Stimulated activated CD4-positive, alpha-beta T cell treated with anti-CD3 and anti-CD28 coated beads, Interleukin-2, amount 100 ng/mL, for 4 hours (primary cell): Measurements from ENCODE around the gene DCANP1.

Source experiments
- DNase-seq: peaks from one replicate; pipeline ENCODE4 v3.0.0-alpha.2; 2020; ENCODE audit warnings: low read depth

Gene DCANP1

DNA sequence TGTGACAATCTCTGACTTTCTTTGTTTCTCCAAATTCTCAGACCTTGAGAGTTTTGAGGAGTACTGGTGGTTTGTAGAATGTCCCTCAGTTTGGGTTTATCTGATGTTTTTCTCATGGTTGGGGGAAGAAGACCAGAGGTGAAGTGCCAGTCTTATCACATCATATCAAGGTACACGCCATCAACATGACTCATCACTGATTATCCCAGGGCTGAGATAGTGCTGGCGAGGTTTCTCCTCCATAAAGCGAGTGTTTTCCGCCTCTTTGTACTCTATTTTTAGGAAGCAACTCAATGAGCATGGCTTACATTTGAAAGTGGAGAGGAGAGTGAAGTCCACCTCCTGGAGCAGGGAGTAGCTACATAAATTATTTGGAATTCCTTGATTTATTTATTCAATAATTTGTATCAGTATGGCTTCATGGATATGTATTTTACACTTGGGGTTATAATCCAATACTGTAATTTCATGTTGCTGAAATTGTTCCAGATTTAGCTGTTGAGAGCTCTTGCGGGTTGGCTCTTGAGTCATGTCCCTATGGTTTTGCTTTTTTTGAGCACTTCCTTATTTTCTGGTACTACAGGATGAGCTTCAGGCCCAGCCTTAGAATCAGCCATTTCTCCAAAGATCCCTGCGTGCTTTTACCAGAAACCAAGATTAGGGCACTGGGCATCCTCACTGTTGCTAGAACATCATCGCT lies 23.9 kb downstream of the DCANP1 start:
- no peak for DNase-seq

DNA sequence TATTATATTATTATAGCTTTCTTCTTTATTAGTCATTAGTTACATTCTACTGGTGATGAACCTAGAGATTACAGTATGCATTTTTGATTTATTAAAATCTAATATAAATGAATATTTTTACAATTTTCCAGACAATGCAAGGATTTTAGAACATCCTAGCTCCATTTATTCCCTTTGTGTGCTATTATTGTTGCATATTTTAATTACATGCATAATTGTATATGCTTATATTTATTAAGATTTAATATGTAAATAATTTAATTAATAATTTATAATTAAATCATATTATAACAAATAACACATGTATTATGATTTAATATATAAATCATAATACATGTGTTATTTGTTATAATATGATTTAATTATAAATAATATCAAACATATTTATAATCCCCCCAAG lies 24.7 kb downstream of the DCANP1 start:
- no peak for DNase-seq

DNA sequence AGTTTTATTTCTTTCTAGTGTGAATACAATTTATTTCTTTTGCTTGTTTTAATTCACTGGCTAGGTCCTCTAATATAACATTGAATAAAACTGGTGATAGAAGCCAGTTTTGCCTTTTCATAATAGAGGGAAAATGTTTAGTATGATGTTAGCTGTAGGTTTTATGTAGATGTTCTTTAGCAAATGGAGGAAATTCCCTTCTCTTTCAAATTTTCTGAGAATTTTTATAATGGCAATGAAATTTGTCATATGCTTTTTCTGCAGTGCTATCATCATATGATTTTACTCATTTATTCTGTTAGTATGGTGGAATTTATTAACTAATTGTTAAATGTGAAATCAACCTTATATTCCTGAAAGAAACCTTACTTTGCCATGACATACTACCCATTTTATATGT lies 30.1 kb downstream of the DCANP1 start:
- no peak for DNase-seq

DNA sequence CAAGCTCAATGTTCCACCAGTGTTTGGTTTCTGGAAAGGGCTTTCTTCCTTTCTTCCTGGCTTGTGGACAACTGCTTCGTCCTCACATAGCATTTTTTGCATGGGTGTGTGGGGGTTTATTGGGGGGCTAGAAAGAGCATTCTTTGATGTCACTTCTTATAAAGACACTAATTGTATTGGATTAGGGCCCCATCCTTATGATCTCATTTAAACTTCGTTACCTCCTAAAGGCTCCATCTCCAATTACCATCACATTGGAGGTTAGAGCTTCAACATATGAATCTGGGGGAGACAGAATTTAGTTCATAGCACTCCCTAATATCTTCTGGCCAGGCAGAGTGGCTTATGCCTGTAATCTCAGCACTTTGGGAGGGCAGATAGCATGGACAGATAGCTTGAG lies 42.1 kb downstream of the DCANP1 start:
- DNase-seq = no peak

DNA sequence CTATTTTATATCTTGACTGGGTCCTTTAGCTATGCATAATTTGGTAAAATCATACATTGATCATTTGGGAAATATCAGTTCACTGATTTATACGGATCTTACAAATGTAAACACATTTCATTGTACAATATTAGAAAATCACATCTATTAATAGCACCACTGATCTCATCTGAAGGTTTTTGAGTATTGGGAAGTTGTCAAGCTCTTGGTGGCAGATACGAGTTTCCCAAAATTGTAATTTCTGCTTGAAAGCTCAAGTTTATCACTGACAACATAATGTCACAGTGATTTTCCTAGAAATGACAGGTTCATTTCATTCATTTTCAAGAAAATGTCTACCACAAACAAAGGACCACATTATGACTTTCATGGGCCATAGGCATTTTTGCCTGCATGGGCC lies 45.1 kb downstream of the DCANP1 start:
- DNase-seq = no peak

DNA sequence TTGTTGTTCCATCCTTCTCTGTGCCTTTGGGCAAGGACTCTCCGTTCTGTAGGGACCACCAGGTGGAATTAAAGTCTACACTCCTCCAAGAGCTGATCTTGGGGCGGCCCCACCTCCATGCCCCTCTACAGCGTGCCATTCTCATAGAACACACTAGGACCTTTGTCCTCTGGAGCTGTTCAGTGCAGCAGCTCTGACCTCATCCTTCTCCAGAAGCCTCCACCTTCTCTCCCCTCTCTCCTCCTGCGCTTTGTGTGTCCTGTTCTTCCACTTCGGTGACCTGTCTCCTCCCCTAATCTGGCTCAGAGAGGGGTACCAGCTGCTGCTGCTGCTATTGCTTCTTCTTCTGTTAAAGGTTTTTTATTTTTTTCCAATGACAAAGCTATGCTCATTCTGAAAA lies 46.3 kb downstream of the DCANP1 start:
- DNase-seq = no peak

DNA sequence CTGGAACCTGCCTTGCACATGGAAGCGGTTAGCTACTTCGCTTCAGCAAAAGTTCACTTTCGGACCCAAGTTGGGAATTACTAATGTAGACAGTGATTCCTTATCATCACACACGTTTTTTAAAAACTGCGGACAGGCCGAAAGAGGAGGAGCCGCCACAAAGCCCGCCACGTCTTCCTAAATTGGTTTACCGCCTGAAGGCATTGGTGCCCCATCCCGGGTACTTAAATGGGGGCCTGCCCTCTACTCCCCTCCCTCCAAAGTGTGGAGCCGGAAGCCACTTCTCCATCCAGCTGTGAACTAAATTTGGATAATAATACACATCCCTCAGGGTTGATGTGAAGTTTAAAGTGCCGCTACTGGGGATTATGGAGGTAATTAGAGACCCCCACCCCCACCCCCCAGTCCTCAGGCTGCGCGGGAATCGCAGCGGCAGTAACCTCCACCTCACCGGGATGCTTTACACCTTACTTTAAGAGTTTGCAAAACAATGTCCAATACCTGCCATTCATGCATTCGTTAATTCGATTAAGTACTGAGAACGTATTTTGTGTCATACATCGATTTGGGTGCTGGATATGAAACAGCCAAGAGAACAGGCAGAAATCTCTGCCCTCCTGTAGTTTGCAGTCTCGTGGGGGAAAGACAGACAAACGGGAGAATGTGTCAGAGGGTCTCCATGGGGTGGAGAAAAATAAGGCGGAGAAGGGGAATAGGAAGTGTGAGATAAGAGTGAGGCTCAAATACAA lies 47.2 kb downstream of the DCANP1 start:
- no peak for DNase-seq

DNA sequence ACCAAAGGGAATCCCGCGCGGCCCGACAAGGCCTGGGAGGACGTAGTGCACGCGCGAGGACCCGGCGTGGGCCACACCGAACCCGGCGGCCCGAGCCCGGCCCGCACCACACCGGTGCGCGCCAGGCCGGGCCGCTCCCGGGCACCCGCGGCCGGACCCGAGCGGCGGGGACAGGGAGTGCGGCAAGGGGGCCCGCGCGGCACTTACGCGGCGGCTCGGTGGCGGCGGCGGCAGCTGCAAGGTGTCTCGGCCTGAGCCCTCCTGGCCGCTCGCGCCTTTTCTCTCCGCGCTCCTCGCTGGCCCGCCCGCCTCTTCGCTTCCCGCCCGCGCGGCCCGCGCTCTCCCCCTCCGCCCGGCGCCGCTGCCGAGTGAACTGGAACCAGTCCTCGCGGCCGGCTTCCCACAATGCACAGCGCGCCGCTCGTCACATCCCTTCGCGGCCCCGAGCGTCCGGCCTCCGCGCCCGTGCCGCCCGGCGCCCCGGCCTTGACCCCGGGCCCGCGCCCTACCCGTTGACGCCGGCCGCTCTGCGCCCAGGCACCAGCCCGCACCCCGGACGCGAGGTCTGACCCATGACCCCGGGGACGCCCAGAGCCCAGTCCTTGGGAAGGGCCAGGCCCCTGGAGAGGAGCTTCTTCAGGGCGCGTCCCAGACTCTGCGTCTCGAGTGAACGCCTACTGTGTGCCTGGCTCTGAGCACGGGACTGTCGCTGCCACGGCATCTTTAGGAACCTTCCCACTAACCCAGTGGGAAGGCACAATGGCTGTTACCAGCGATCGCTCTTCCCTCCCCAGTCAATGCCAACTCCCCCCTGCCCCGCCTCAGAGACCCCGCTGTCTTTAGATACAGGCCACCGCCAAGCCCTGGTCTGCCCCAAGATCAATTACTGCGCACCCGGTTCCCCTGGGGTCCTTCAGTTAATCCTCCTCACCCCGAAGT lies 48.0 kb downstream of the DCANP1 start, which contains the start of gene MACROH2A1:
Gene MACROH2A1, minus strand, starts transcription at position 377 of the 939 bp plus-strand sequence. CDS start 10,138 bp downstream, outside the sequence.
- DNase-seq = peak; percentile 73

DNA sequence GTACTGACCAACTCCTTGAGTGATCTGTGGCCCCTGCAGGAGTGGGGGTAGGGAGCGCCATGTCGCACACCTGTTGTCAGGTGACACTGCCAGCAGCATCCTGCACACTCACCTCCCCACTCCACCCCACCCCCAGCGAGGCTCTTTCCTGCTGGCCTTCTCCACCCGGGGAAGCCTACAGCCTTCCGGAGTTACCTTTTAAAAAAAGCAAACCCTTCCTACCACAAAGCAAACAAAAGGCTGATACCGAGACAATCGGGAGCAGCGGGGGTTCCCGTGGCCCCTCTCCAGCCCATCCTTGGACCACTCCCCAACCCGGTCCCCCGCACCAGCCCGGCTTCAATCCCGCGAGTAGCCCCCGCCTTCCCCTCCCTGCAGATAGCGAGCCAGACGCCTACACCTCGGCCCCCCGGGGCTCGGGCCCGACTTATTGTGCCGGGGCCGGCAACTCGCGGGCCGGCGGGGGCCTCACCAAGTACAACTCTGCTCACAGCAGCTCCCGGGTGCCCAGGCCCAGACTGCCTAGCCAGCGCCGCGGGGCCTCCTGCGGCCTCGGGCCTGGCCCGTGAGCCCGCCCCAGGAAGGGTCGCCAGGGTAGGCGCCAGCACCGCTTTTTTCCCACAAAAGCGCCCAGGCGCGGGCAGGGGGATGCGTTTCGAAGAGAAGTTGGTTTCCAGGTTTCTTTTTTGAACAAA lies 48.8 kb downstream of the DCANP1 start:
- peak; percentile 5 for DNase-seq

DNA sequence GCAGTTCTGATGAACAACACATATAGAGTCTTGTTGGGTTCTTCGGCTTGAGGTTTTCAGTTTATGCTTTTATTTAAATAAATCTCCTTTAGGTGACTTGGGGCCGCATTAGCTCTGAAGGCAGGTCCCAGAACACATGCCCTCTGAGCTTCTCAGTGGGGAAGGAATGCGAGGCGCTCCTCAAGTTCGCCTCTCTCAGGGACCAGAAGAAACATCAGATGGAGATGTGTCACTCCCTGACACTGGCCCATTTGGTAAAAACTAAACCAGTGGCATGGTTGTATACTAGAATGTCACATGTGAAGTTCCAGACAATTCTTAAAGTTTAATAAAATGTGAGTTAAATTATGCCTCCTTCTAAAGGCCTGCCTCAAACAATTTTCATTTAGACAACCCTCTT lies 50.1 kb downstream of the DCANP1 start:
- DNase-seq = no peak

DNA sequence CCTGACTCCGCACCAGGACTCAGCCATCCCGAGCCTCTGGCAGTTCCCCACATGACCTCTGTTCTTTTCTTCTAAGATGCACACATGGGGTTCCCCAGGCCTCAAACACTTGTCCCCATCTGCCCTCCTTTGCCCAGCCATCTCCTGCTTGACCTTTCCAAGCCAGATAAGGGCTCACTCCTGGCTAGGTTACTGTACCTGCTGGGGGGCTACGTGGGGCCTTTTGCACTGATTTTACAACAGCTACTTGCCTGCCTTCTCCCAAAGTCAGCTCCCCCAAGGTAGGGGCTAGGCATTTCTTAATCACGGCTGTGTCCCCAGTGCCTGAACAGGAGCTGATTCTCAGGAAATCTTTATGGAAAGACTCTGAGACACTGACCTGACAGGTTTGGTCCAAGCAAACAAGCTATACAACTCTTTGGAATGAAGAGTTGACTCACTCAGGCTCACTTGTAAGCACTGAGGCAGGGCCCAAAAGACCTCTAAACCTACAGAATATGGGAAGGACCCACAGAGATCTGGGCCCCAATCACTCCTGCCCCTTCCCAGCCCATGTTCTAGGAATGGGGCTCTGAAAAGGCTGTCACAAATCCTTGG lies 50.6 kb downstream of the DCANP1 start:
- DNase-seq = no peak

DNA sequence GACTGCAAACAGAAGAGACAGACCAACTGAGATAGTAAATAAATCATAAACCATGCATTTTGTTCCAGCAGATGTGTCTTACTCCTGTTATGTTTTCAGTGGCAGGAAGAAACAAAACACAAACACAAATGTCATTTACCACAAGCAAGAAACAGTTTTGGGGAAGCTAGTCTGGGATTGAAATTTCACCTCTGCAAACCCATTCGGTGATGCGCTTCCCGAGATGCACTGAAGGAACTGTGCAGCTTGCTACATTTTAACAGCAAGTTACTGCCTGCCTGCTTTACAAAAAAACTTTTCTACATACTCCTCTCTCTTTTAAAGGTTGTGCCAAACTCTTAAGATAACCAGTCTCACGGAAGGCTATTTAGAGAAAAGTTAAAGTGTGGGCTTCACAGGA lies 51.3 kb downstream of the DCANP1 start:
- no peak for DNase-seq

DNA sequence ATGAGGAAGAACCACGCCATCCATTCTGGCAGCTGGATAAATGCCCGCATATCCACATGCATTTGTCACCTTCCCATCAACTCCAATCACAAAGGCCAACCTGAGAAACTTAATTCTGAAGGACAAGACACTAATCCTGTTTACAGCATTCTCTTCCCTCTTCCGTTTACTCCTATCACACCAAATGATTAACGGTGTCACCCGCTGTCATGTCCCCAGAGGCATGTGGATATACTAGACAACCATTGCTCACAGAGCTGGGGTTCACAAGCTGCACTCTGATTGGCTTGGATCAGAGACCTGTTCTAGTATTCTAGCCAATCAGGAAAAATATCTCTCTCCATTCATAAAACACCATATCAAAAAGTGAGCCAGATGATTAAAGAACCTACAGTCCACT lies 51.7 kb downstream of the DCANP1 start:
- no peak for DNase-seq
